ENCODE measurements around the gene SUMO3.

DNA sequence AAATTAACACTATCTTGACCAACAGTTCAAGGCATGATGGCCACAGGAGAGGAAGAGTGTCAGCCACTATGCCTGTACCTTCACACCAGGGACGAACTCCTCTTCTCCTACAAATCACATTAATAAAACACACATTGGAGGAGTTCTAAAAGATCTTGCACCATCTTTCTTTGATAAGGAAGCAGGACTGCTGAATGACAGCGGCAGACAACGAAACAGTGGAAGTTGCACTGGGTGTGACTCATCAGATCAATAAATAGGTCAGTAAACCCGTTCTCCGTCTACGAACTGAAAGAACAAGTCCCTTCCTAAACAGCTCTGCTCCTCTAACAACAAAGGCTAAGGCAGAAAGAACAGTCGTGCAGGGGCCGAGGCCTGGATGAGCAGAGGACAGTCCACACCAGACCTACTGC lies 39.4 kb downstream of the SUMO3 start:
- no peak for TF ChIP-seq ZNF274 (IDR thresholded peaks at IDR 0.05; ENCODE audit: borderline replicate concordance, extremely low read depth, low read length)
- TF ChIP-seq POLR2AphosphoS5 (IDR thresholded peaks at IDR 0.05; ENCODE audit: low read depth, low read length): no peak
- no peak for TF ChIP-seq POLR2A (IDR thresholded peaks at IDR 0.05; ENCODE audit: control extremely low read depth in 1 of 2, low read depth in 2 of 2, low read length in 2 of 2)
- TF ChIP-seq, protein P1, sequence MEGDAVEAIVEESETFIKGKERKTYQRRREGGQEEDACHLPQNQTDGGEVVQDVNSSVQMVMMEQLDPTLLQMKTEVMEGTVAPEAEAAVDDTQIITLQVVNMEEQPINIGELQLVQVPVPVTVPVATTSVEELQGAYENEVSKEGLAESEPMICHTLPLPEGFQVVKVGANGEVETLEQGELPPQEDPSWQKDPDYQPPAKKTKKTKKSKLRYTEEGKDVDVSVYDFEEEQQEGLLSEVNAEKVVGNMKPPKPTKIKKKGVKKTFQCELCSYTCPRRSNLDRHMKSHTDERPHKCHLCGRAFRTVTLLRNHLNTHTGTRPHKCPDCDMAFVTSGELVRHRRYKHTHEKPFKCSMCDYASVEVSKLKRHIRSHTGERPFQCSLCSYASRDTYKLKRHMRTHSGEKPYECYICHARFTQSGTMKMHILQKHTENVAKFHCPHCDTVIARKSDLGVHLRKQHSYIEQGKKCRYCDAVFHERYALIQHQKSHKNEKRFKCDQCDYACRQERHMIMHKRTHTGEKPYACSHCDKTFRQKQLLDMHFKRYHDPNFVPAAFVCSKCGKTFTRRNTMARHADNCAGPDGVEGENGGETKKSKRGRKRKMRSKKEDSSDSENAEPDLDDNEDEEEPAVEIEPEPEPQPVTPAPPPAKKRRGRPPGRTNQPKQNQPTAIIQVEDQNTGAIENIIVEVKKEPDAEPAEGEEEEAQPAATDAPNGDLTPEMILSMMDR (IDR thresholded peaks at IDR 0.05; ENCODE audit: control extremely low read depth in 1 of 3, insufficient read depth in 1 of 3, low read depth in 1 of 3, low read length in 3 of 3): no peak
- TF ChIP-seq NANOG (IDR thresholded peaks at IDR 0.05; ENCODE audit: insufficient read depth, low read depth, low read length, poor library complexity, severe bottlenecking): no peak
- no peak for TF ChIP-seq KDM1A (IDR thresholded peaks at IDR 0.05; ENCODE audit: borderline replicate concordance, low read length)
- TF ChIP-seq, protein P2, sequence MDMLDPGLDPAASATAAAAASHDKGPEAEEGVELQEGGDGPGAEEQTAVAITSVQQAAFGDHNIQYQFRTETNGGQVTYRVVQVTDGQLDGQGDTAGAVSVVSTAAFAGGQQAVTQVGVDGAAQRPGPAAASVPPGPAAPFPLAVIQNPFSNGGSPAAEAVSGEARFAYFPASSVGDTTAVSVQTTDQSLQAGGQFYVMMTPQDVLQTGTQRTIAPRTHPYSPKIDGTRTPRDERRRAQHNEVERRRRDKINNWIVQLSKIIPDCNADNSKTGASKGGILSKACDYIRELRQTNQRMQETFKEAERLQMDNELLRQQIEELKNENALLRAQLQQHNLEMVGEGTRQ (IDR thresholded peaks at IDR 0.05; ENCODE audit: low read length): no peak
